SK-N-SH treated with all-trans-retinoic acid at 6 μM for 48 hours (cell line): ENCODE measurements around the gene ASB10.

Source experiments
- ATAC-seq: fragments of 200-7000 bp; cut with Tn5 transposase; 3 replicates; pipeline ENCODE4 v1.9.1; 2020; ENCODE audit warnings: mild to moderate bottlenecking, moderate library complexity
- ARNTL ChIP-seq: fragments of 450-650 bp; formaldehyde crosslinking; IDR thresholded peaks from 2 replicates; pipeline ENCODE4 v1.5.0; 2020; ENCODE audit warnings: low read depth, mild to moderate bottlenecking, moderate library complexity, borderline replicate concordance
- BACH2 ChIP-seq: fragments of 250-450 bp; sonication (Bioruptor Pico); IDR thresholded peaks from 2 replicates; pipeline ENCODE4 v1.9.0; 2021; ENCODE audit warnings: mild to moderate bottlenecking, borderline replicate concordance
- CREB5 ChIP-seq: fragments of 250-450 bp; sonication (Bioruptor Pico); IDR thresholded peaks from 2 replicates; pipeline ENCODE4 v1.5.1; 2020; ENCODE audit warnings: low read depth, mild to moderate bottlenecking, moderate library complexity
- CSRNP3 ChIP-seq: fragments of 250-450 bp; sonication (Bioruptor Pico); IDR thresholded peaks from 2 replicates; pipeline ENCODE4 v1.5.1; 2021; ENCODE audit warnings: mild to moderate bottlenecking, moderate library complexity
- GLIS3 ChIP-seq: fragments of 250-450 bp; sonication (Bioruptor Pico); IDR thresholded peaks from 2 replicates; pipeline ENCODE4 v1.5.0; 2020; ENCODE audit warnings: mild to moderate bottlenecking, moderate library complexity
- ISL1 ChIP-seq: fragments of 250-450 bp; sonication (Bioruptor Pico); IDR thresholded peaks from 2 replicates; pipeline ENCODE4 v2.1.2; 2022; ENCODE audit warnings: mild to moderate bottlenecking, moderate library complexity
- OSR1 ChIP-seq: fragments of 250-450 bp; sonication (Bioruptor Pico); IDR thresholded peaks from 2 replicates; pipeline ENCODE4 v1.8.0; 2022; ENCODE audit warnings: moderate library complexity, mild to moderate bottlenecking, inconsistent platforms
- PATZ1 ChIP-seq: fragments of 250-450 bp; sonication (Bioruptor Pico); IDR thresholded peaks from 2 replicates; pipeline ENCODE4 v1.8.0; 2020; ENCODE audit warnings: mild to moderate bottlenecking, moderate library complexity, borderline replicate concordance
- POU6F1 ChIP-seq: fragments of 250-450 bp; sonication (Bioruptor Pico); IDR thresholded peaks from 2 replicates; pipeline ENCODE4 v1.8.0; 2021; ENCODE audit warnings: low read depth, mild to moderate bottlenecking, moderate library complexity, borderline replicate concordance
- PPARA ChIP-seq: fragments of 250-450 bp; sonication (Bioruptor Pico); IDR thresholded peaks from 2 replicates; pipeline ENCODE4 v1.5.0; 2020; ENCODE audit warnings: mild to moderate bottlenecking, borderline replicate concordance
- SNAI2 ChIP-seq: fragments of 250-450 bp; sonication (Bioruptor Pico); IDR thresholded peaks from 2 replicates; pipeline ENCODE4 v1.5.0; 2020; ENCODE audit warnings: mild to moderate bottlenecking, moderate library complexity
- TSHZ2 ChIP-seq: fragments of 250-450 bp; sonication (Bioruptor Pico); IDR thresholded peaks from 2 replicates; pipeline ENCODE4 v1.5.0; 2020; ENCODE audit warnings: mild to moderate bottlenecking, moderate library complexity
- ZC3H10 ChIP-seq: fragments of 250-450 bp; sonication (Bioruptor Pico); IDR thresholded peaks from 2 replicates; pipeline ENCODE4 v1.5.1; 2021; ENCODE audit warnings: mild to moderate bottlenecking, moderate library complexity
- ZFP3 ChIP-seq: fragments of 250-450 bp; sonication (Bioruptor Pico); IDR thresholded peaks from 2 replicates; pipeline ENCODE4 v1.5.0; 2020; ENCODE audit warnings: mild to moderate bottlenecking, moderate library complexity
- ZFP30 ChIP-seq: fragments of 450-650 bp; formaldehyde crosslinking; IDR thresholded peaks from 2 replicates; pipeline ENCODE4 v1.5.0; 2022; ENCODE audit warnings: mild to moderate bottlenecking, moderate library complexity
- ZNF565 ChIP-seq: fragments of 450-650 bp; formaldehyde crosslinking; conservative IDR thresholded peaks from 2 replicates; pipeline ENCODE4 v1.5.0; 2020; ENCODE audit warnings: low read depth, mild to moderate bottlenecking, moderate library complexity
- ZNF70 ChIP-seq: fragments of 450-650 bp; formaldehyde crosslinking; IDR thresholded peaks from 2 replicates; pipeline ENCODE4 v1.5.0; 2020; ENCODE audit warnings: mild to moderate bottlenecking, moderate library complexity
- ZNF8 ChIP-seq: fragments of 450-650 bp; formaldehyde crosslinking; IDR thresholded peaks from 2 replicates; pipeline ENCODE4 v1.5.0; 2020; ENCODE audit warnings: mild to moderate bottlenecking, moderate library complexity

Gene ASB10

GRCh38 chr7:151209588-151209987, 22.5 kb upstream of the ASB10 start:
- TF ChIP-seq BACH2 (CRISPR knock-in tag) (no peak), ZNF565 (CRISPR knock-in tag) (no peak), ZNF8 (CRISPR knock-in tag) (no peak), ZNF70 (no peak), GLIS3 (CRISPR knock-in tag) (no peak), SNAI2 (no peak), ZFP30 (CRISPR knock-in tag) (no peak), PPARA (no peak), CSRNP3 (no peak), ARNTL (CRISPR knock-in tag) (no peak), CREB5 (CRISPR knock-in tag) (no peak), PATZ1 (CRISPR knock-in tag) (no peak)
- ATAC-seq = no peak

GRCh38 chr7:151208253-151208862, 21.3 kb upstream of the ASB10 start:
- no peak for TF ChIP-seq POU6F1
- TF ChIP-seq ZNF70 = no peak
- TF ChIP-seq ZFP3 (CRISPR knock-in tag) = no peak
- TF ChIP-seq PPARA = no peak
- no peak for TF ChIP-seq ZC3H10
- no peak for TF ChIP-seq ZFP30 (CRISPR knock-in tag)
- no peak for TF ChIP-seq PATZ1 (CRISPR knock-in tag)
- no peak for TF ChIP-seq ZNF565 (CRISPR knock-in tag)
- no peak for TF ChIP-seq ISL1
- TF ChIP-seq BACH2 (CRISPR knock-in tag) = no peak
- no peak for TF ChIP-seq OSR1
- ATAC-seq = no peak

GRCh38 chr7:151207804-151208203, 20.8 kb upstream of the ASB10 start:
- ATAC-seq = no peak
- TF ChIP-seq BACH2 (CRISPR knock-in tag) (no peak), TSHZ2 (no peak)
